Dedifferentiated amniotic fluid mesenchymal stem cell (primary cell): ENCODE measurements around the gene PADI6.

Source experiments
- DNase-seq: peaks from one replicate; pipeline ENCODE4 v3.0.0-alpha.2; 2016; ENCODE audit errors: extremely low spot score

PADI6 gene

GRCh38 chr1:17434016-17434415, 62.0 kb downstream of the PADI6 start:
- DNase-seq = no peak

GRCh38 chr1:17434601-17435000, 62.6 kb downstream of the PADI6 start:
- no peak for DNase-seq

- DNase-seq = no peak
These were observed 64.6 kb downstream of the PADI6 start for GRCh38 chr1:17436380-17437174.

GRCh38 chr1:17437260-17437579, 65.2 kb downstream of the PADI6 start:
- DNase-seq = no peak

DNA sequence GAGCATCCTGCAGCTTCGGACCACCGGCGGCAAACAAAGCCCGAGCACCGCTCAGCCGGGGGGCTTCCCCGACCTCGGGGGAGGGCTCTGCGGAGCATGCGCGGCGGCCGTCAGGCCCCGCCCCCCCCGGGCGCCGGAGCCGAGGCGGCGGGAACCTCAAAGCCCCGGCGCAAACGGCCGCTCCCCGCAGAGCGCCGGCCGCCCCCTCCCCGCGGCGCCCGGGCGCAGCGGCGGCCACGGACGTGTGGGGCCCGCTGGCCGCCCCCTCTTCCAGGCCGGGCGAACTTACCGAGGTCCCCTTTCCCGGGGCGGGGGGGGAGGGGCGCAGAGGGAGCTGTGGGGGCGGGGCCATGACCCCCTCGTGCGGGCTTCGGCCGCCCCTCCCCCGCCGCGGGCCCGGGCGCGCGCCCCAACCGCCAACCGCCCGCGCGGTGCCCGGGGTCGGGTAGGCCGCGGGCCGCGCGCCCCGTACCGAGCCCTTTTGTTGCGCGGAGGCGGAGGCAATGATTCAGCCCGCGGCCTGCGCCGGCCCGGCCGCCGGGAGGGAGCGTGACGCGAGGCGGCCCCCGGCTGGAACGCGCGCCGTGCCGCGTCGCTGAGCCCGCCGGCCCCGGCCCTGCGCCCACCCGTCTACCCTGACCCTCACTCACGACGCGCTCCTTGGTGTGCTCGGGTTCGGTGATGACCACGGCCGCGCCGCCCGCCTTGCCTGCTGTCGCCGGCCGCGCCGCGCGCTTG, 65.8 kb downstream of the PADI6 start:
- DNase-seq = no peak

GRCh38 chr1:17438318-17439249, 66.6 kb downstream of the PADI6 start:
- no peak for DNase-seq

- peak; percentile 79 for DNase-seq
These were observed 67.5 kb downstream of the PADI6 start, which contains the start of gene RCC2 for GRCh38 chr1:17439250-17440073. TSS of gene RCC2 (minus strand) at chr1:17439677. CDS start at chr1:17438514, 1,163 bp downstream.

DNA sequence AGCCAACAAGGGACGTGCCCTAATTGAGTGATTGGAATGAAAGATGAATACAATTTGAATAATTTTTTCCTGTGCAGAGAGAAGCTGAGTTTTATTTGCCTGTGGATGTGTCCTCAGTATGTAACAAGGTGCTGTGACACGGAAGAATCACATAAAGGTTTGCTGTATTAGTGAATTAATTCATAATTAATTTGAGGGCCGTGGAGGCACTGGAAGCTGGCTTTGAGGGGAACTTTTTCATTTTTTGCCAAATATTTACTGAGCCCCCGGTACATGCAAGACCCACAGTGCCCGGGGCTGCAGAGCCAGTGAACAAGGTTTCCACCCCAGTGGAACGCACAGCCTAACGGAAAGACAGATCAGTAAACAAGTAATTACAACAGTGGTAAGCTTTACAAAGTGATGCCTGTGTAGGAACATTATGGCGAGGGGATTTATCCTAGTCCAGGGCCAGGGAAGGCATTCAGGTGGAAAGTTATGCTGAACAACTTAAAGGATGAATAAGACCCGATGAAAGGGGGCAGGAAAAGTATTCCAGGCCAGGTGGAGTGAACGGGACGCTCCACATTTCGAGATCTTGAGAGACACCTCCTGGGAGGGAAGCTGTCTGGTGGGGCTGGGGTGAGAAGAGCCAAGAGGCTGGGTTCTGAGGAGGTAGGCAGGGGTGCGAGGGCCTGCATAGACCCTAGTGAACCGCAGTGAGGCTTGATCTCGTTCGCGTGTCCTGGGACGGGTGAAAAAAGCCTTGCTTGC, 68.3 kb downstream of the PADI6 start:
- no peak for DNase-seq

GRCh38 chr1:17440827-17441168, 68.8 kb downstream of the PADI6 start:
- DNase-seq = no peak

- peak; percentile 77 for DNase-seq
These were observed 69.4 kb downstream of the PADI6 start for GRCh38 chr1:17441265-17441992.

DNA sequence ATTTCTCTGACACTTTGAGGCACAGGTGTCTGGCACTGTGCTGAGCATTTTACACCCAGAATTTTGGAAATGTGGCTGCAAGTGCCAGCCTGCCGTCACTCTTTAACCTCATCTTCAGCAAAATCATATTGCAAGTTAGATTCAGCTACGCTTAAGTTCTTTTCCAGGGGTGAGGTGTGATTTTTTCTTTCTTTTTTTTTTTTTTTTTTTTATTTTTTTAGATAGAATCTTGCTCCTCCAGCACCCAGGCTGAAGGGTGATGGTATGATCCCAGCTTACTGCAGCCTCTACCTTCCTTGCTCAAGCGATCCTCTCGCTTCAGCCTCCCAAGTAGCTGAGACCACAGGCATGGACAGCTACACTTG, 70.0 kb downstream of the PADI6 start:
- DNase-seq = no peak

GRCh38 chr1:17442841-17443240, 70.8 kb downstream of the PADI6 start:
- DNase-seq = no peak

DNA sequence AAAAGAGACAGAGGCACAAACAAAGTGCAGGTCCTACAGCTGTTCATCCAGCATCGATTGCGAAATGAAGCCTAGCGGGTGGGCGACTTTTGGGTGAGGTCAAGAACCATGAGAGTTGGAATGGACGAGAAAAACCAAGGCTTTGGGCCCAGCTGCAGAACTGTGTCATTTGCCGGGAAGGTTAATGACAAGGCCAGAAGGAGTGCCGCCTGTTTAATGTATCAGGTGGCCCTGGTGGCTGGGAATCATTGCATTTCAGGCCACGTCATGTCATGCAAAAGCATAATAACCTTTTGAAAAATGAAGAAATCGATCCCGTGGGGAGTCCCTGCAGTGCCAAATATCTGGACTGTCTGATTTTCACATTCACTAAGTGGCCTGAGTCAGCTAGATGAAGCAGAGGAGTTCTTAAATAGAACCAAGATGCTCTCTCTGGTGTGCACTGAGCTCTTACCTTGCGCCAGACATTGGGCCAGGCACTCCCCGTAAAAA, 75.6 kb downstream of the PADI6 start:
- DNase-seq = no peak
